Natural killer cell treated with Interleukin-12 subunit alpha and Interleukin-12 subunit beta and Interleukin-15 and Interleukin-18, amount 100 ng/mL, for 72 hours (primary cell): ENCODE data around the gene HYOU1. TPM values are rescaled to one million over a fixed set of nuclear protein-coding genes. Genes with fewer than 3 reads are reported as not detected.

Experiments
- ATAC-seq, 2 donors: fragments of 150-1000 bp; cut with Tn5 transposase in 1 of 2; sonication (Bioruptor Pico), chemical (Tn5 transposase) in 1 of 2; 2 replicates each; pipeline ENCODE4 v1.10.0; 2021
- DNase-seq: peaks from one replicate; pipeline ENCODE4 v3.0.0; 2022; ENCODE audit warnings: low spot score
- H3K27ac Mint-ChIP-seq, 2 donors: 1 replicate in 1 of 2; 2 replicates in 1 of 2; pipeline ENCODE4 v1.8.0; 2022; ENCODE audit warnings: mixed read lengths in 2 of 2, mild to moderate bottlenecking in 1 of 2, moderate library complexity in 1 of 2
- H3K27me3 Mint-ChIP-seq, 2 donors: 1 replicate in 1 of 2; 2 replicates in 1 of 2; pipeline ENCODE4 v1.8.0; 2022; ENCODE audit warnings: mixed read lengths in 2 of 2
- H3K36me3 Mint-ChIP-seq: one replicate; pipeline ENCODE4 v1.8.0; 2022; ENCODE audit warnings: mixed read lengths
- H3K4me1 Mint-ChIP-seq, 2 donors: 1 replicate in 1 of 2; 2 replicates in 1 of 2; pipeline ENCODE4 v1.8.0; 2022; ENCODE audit warnings: low read depth in 2 of 2, mixed read lengths in 2 of 2, mild to moderate bottlenecking in 1 of 2
- H3K4me3 Mint-ChIP-seq: one replicate; pipeline ENCODE4 v1.8.0; 2022; ENCODE audit warnings: mixed read lengths
- H3K9me3 Mint-ChIP-seq: 2 replicates; pipeline ENCODE4 v1.8.0; 2022; ENCODE audit warnings: mixed read lengths
- total RNA-seq, 2 donors: library from RNA; stranded (reverse); gene quantifications; one replicate each; pipeline ENCODE4 v1.2.3, GENCODE V29; 2022

The HYOU1 gene
- total RNA-seq, 2 donors from 2014 or later = 259 to 333 TPM

GRCh38 chr11:119014209-119014924 lies 42.6 kb downstream of the HYOU1 start:
- Mint-ChIP-seq H3K4me3 (no peak overlapping the region), H3K27ac (peak overlapping the region in 1 of 2 donors; percentile 17), H3K27me3 (no peaks in the 10 kb centered on the region), H3K9me3 (no peaks in the 10 kb centered on the region), H3K4me1 (peaks cover 24 to 25% of the 10 kb centered on the region in 2 donors), H3K36me3 (peaks cover 40% of the 10 kb centered on the region)
- no peak for DNase-seq
- no peak for ATAC-seq

GRCh38 chr11:119012629-119013170 lies 44.3 kb downstream of the HYOU1 start:
- no peaks in the 10 kb centered on the region for H3K9me3 Mint-ChIP-seq
- peak overlapping the region in 1 of 2 donors; percentile 10 for H3K27ac Mint-ChIP-seq
- H3K4me1 Mint-ChIP-seq = peaks cover 23 to 24% of the 10 kb centered on the region in 2 donors
- H3K27me3 Mint-ChIP-seq = no peaks in the 10 kb centered on the region
- H3K4me3 Mint-ChIP-seq = no peak overlapping the region
- DNase-seq (no peak), ATAC-seq (peak in 1 of 2 donors; percentile 50)
- peaks cover 35% of the 10 kb centered on the region for H3K36me3 Mint-ChIP-seq

GRCh38 chr11:119011476-119012053 lies 45.4 kb downstream of the HYOU1 start:
- H3K9me3 Mint-ChIP-seq = no peaks in the 10 kb centered on the region
- no peaks in the 10 kb centered on the region for H3K27me3 Mint-ChIP-seq
- H3K36me3 Mint-ChIP-seq = peaks cover 33% of the 10 kb centered on the region
- DNase-seq (no peak), ATAC-seq (no peak)
- H3K4me1 Mint-ChIP-seq = peaks cover 19 to 20% of the 10 kb centered on the region in 2 donors
- no peak overlapping the region for H3K27ac Mint-ChIP-seq
- no peak overlapping the region for H3K4me3 Mint-ChIP-seq

- ATAC-seq = no peak
- peaks cover 0 to 4% of the 10 kb centered on the region in 2 donors for H3K4me1 Mint-ChIP-seq
- no peak for DNase-seq
- no peaks in the 10 kb centered on the region for H3K9me3 Mint-ChIP-seq
- peak overlapping the region in 1 of 2 donors; percentile 39 for H3K27ac Mint-ChIP-seq
- peaks cover 13% of the 10 kb centered on the region for H3K36me3 Mint-ChIP-seq
- H3K27me3 Mint-ChIP-seq = no peaks in the 10 kb centered on the region
- no peak overlapping the region for H3K4me3 Mint-ChIP-seq
Observed at GRCh38 chr11:119006656-119007055, 50.3 kb downstream of the HYOU1 start.

- Mint-ChIP-seq H3K4me3 (no peak overlapping the region), H3K27ac (no peak overlapping the region), H3K9me3 (no peaks in the 10 kb centered on the region), H3K36me3 (peaks cover 10% of the 10 kb centered on the region), H3K27me3 (no peaks in the 10 kb centered on the region), H3K4me1 (peaks cover 25 to 35% of the 10 kb centered on the region in 2 donors)
- DNase-seq (no peak), ATAC-seq (no peak)
Observed at GRCh38 chr11:119000906-119001305, 56.1 kb downstream of the HYOU1 start.

GRCh38 chr11:118998822-118999221 lies 58.2 kb downstream of the HYOU1 start:
- peaks cover 7% of the 10 kb centered on the region for H3K36me3 Mint-ChIP-seq
- H3K9me3 Mint-ChIP-seq = no peaks in the 10 kb centered on the region
- H3K4me1 Mint-ChIP-seq = peaks cover 26 to 35% of the 10 kb centered on the region in 2 donors
- no peak for ATAC-seq
- no peaks in the 10 kb centered on the region for H3K27me3 Mint-ChIP-seq
- no peak for DNase-seq
- H3K27ac Mint-ChIP-seq = peak overlapping the region; percentile 84 to 96
- H3K4me3 Mint-ChIP-seq = peak overlapping the region; percentile 99

GRCh38 chr11:118998388-118998717 lies 58.7 kb downstream of the HYOU1 start:
- DNase-seq (no peak), ATAC-seq (no peak)
- no peaks in the 10 kb centered on the region for H3K27me3 Mint-ChIP-seq
- peaks cover 6% of the 10 kb centered on the region for H3K36me3 Mint-ChIP-seq
- no peaks in the 10 kb centered on the region for H3K9me3 Mint-ChIP-seq
- peak overlapping the region; percentile 84 to 96 for H3K27ac Mint-ChIP-seq
- H3K4me3 Mint-ChIP-seq = peak overlapping the region; percentile 99
- H3K4me1 Mint-ChIP-seq = peaks cover 26 to 35% of the 10 kb centered on the region in 2 donors

- Mint-ChIP-seq H3K27ac (peak within 1 kb of the TSS; percentile 84 to 96), H3K27me3 (no peaks in the 10 kb centered on the region), H3K9me3 (no peaks in the 10 kb centered on the region), H3K4me1 (peaks cover 26 to 35% of the 10 kb centered on the region in 2 donors), H3K4me3 (peak within 1 kb of the TSS; percentile 99), H3K36me3 (peaks cover 6% of the 10 kb centered on the region)
- ATAC-seq (peak; percentile 98 to 99), DNase-seq (peak; percentile 97)
Observed at GRCh38 chr11:118997627-118998387, 59.2 kb downstream of the HYOU1 start, which contains the start of gene CENATAC. TSS of gene CENATAC (plus strand) at chr11:118998138. CDS start at chr11:118998198, 60 bp downstream.

- Mint-ChIP-seq H3K27ac (peak overlapping the region; percentile 84 to 96), H3K4me1 (peaks cover 26 to 35% of the 10 kb centered on the region in 2 donors), H3K9me3 (no peaks in the 10 kb centered on the region), H3K4me3 (peak overlapping the region; percentile 99), H3K27me3 (no peaks in the 10 kb centered on the region), H3K36me3 (peaks cover 6% of the 10 kb centered on the region)
- DNase-seq (no peak), ATAC-seq (peak; percentile 20 to 45)
Observed at GRCh38 chr11:118996926-118997626, 59.9 kb downstream of the HYOU1 start.

Other genes starting within 250 kb of the HYOU1 start
- 1 to 10 TPM; 3.1 to 6.3 TPM for gene CXCR5, start 173.3 kb downstream of the HYOU1 start, total RNA-seq
- gene BCL9L, start 131.3 kb downstream of the HYOU1 start, total RNA-seq = 10 to 100 TPM; 33.5 to 62.2 TPM
- gene UPK2, start 100.9 kb downstream of the HYOU1 start, total RNA-seq = 1 to 10 TPM in 1 of 2 donors, under 1 TPM in 1; 0.64 to 1.1 TPM
- gene FOXR1, start 85.4 kb downstream of the HYOU1 start, total RNA-seq = not detected
- 10 to 100 TPM; 53.4 to 97.8 TPM for gene CENATAC, start 59.1 kb downstream of the HYOU1 start, total RNA-seq
- 100 to 1,000 TPM; 711 to 875 TPM for gene RPS25, start 38.9 kb downstream of the HYOU1 start, total RNA-seq
- gene TRAPPC4, start 38.4 kb downstream of the HYOU1 start, total RNA-seq = 10 to 100 TPM; 76.3 to 82.3 TPM
- 10 to 100 TPM; 20.3 to 32.6 TPM for gene SLC37A4, start 26.3 kb downstream of the HYOU1 start, total RNA-seq
- 10 to 100 TPM; 34.7 to 42.0 TPM for gene VPS11, start 10.6 kb upstream of the HYOU1 start, total RNA-seq
- gene HMBS, start 27.7 kb upstream of the HYOU1 start, total RNA-seq = 10 to 100 TPM; 18.0 to 53.9 TPM
- 10 to 100 TPM; 51.9 to 96.2 TPM for gene DPAGT1, start 44.6 kb upstream of the HYOU1 start, total RNA-seq
- gene C2CD2L, start 50.1 kb upstream of the HYOU1 start, total RNA-seq = 10 to 100 TPM; 37.9 to 58.4 TPM
- gene HINFP, start 64.4 kb upstream of the HYOU1 start, total RNA-seq = 10 to 100 TPM; 33.4 to 49.5 TPM
- not detected for gene ABCG4, start 91.8 kb upstream of the HYOU1 start, total RNA-seq
- gene NLRX1, start 111.5 kb upstream of the HYOU1 start, total RNA-seq = 10 to 100 TPM; 13.0 to 14.1 TPM
- gene NHERF4, start 128.3 kb upstream of the HYOU1 start, total RNA-seq = under 1 TPM in 1 of 2 donors, not detected in 1; 0.64 TPM
- 10 to 100 TPM; 29.1 to 50.5 TPM for gene CBL, start 149.1 kb upstream of the HYOU1 start, total RNA-seq